ENCODE measurements around the gene FBXL4. TPM values are rescaled to one million over a fixed set of nuclear protein-coding genes. Genes with fewer than 3 reads are reported as not detected.
A peak's percentile ranks its signal among the peaks of the same experiment; 100 is the strongest.

Gene FBXL4
- total RNA-seq, 2 experiments from 2014 or later: 16.4 to 17.5 TPM

DNA sequence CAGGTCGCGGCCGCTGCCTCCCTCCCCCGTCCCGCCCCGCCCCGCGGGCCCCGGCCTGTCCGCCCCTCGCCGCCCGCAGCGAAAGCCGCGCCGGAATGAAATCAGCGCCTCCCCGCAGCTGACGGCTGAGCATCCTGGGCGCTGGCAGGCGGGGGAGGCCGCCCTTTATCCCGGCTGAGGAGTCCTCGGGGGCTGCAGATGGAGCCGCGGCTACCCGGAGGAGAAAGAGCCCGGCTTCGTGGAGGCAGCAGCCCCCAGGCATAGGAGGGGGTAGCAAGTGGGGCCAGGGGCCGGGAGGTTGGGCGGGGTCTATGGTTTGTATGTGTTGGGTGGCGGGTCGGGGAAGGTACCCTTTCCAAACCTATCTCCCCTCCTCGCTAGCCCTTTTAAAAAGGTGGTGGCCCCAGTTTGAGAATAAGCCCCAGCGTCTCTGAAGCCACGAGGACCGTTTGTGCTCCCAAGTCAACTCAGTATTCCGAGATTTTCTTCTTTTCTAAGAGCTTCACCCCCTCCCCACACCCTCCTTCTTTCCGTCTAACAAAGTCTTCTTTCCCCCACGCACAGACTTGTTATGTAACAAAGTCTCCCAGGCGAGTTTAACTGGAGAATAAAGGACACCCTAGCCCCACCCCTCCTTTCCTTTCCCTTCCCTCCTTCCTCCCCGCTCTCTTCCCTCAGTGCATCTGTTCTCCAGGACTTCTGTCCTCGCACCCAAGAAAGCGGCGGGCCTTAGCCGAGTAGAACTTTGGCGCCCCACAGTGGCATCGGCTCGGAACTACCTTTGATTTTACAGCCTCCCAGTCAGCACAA lies 102.3 kb downstream of the FBXL4 start:
- peak; percentile 89 for TF ChIP-seq CTCF (IDR thresholded peaks at IDR 0.05)
- H3K4me3 Mint-ChIP-seq: no peak overlapping the region
- peak; percentile 74 for DNase-seq
- peaks cover 10% of the 10 kb centered on the region for H3K4me1 Mint-ChIP-seq (ENCODE audit: low read depth)
- ATAC-seq: peak; percentile 76
- H3K27ac Mint-ChIP-seq: no peak overlapping the region
- H3K9me3 Mint-ChIP-seq: no peaks in the 10 kb centered on the region
- ChIA-PET CTCF (interaction anchor here (0.6 to 1.9 kb wide), 15 partner anchors 13 to 1352 kb away, joined by 3 to 12 read pairs (median 4); no protein-coding TSS in a partner anchor), POLR2A (no interaction called here)
- intact Hi-C loops (cut with micrococcal nuclease): loop anchor here (1.0 kb wide), 1 partner anchor 1348 kb away; no protein-coding TSS in a partner anchor
- peaks cover 77% of the 10 kb centered on the region for H3K27me3 Mint-ChIP-seq
- H3K36me3 Mint-ChIP-seq (ENCODE audit: low read depth): no peaks in the 10 kb centered on the region

- ATAC-seq: no peak
- TF ChIP-seq CTCF (IDR thresholded peaks at IDR 0.05): no peak
- no peaks in the 10 kb centered on the region for H3K9me3 Mint-ChIP-seq
- ChIA-PET POLR2A (no interaction called here), CTCF (interaction anchor here (0.9 to 1.9 kb wide), 5 partner anchors 14 to 1351 kb away, joined by 3 to 12 read pairs (median 4); no protein-coding TSS in a partner anchor)
- no peak for DNase-seq
- H3K27me3 Mint-ChIP-seq: peaks cover 79% of the 10 kb centered on the region
- peaks cover 10% of the 10 kb centered on the region for H3K4me1 Mint-ChIP-seq (ENCODE audit: low read depth)
- intact Hi-C loops (cut with micrococcal nuclease): loop anchor here (1.0 kb wide), 1 partner anchor 1347 kb away; no protein-coding TSS in a partner anchor
- no peak overlapping the region for H3K27ac Mint-ChIP-seq
- H3K36me3 Mint-ChIP-seq (ENCODE audit: low read depth): no peaks in the 10 kb centered on the region
- no peak overlapping the region for H3K4me3 Mint-ChIP-seq
These were observed 103.2 kb downstream of the FBXL4 start for GRCh38 chr6:98844244-98845210.

- ATAC-seq (no peak), DNase-seq (no peak)
- TF ChIP-seq CTCF (IDR thresholded peaks at IDR 0.05): no peak
- intact Hi-C loops (cut with micrococcal nuclease): no loop called here
- Mint-ChIP-seq H3K9me3 (no peaks in the 10 kb centered on the region), H3K27me3 (peaks cover 76% of the 10 kb centered on the region), H3K27ac (no peak overlapping the region), H3K4me3 (no peak overlapping the region), H3K36me3 (ENCODE audit: low read depth) (no peaks in the 10 kb centered on the region), H3K4me1 (ENCODE audit: low read depth) (peaks cover 10% of the 10 kb centered on the region)
- POLR2A ChIA-PET: interaction anchor here (1.1 kb wide), 1 partner anchor 13 kb away, joined by 3 read pairs; no protein-coding TSS in a partner anchor
- CTCF ChIA-PET: interaction anchor here (1.0 kb wide), 1 partner anchor 12 kb away, joined by 3 read pairs; no protein-coding TSS in a partner anchor
These were observed 104.2 kb downstream of the FBXL4 start for GRCh38 chr6:98843271-98844243.

DNA sequence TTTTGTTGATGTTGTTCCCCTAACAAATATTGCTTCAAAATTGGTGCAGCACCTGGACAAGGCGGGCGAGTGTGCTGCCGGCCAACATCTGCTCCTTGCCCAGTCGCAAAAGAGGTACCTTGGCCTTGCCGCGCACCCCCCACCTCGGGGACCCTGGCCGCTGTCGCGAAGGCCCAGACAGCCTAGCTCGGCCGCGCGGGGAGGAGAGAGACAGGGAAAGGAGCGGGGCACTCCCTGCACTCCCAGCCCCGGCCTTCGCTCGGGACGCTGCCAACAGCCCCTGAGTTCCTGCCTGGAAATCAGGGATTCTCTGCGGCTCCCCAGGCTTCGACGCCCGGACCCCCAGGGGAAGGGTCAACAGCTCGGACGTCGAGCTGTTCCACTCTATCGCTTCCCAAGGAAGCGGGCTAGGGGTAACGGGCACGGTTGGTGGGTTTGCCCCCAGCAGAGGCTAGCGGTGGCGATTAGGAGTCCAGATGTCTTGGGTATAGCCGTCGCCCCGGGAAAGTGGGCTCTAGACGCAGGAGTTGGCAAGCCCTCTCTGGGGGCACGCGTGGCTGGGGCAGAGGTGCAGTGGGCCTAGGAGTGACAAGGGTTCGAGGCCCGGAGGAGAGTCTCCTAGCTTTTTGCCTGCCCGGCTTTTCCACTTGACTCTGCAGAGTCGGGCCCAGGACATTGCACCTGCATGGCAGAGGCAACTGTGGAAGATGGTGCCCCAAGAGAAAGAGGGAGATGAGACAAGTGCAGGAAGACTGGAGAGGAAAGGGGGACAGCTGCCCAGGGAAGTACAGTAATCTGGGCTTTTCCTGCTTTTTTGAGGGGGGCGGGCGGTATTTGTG lies 105.2 kb downstream of the FBXL4 start:
- CTCF ChIA-PET: interaction anchor here (1.0 kb wide), 1 partner anchor 11 kb away, joined by 3 read pairs; no protein-coding TSS in a partner anchor
- POLR2A ChIA-PET: interaction anchor here (1.1 kb wide), 1 partner anchor 12 kb away, joined by 3 read pairs; no protein-coding TSS in a partner anchor
- ATAC-seq: no peak
- intact Hi-C loops (cut with micrococcal nuclease): no loop called here
- Mint-ChIP-seq H3K9me3 (no peaks in the 10 kb centered on the region), H3K27me3 (peaks cover 81% of the 10 kb centered on the region), H3K4me3 (no peak overlapping the region), H3K27ac (no peak overlapping the region), H3K36me3 (ENCODE audit: low read depth) (no peaks in the 10 kb centered on the region), H3K4me1 (ENCODE audit: low read depth) (peaks cover 10% of the 10 kb centered on the region)
- TF ChIP-seq CTCF (IDR thresholded peaks at IDR 0.05): no peak
- no peak for DNase-seq
